Panc1 (cell line): ENCODE results near the gene RETNLB. TPM values are rescaled to one million over a fixed set of nuclear protein-coding genes. Genes with fewer than 3 reads are reported as not detected.

Experiments
- ATAC-seq: fragments of 200-7000 bp; cut with Tn5 transposase; 2 replicates; pipeline ENCODE4 v1.9.1; 2020; ENCODE audit warnings: mild to moderate bottlenecking, moderate library complexity
- BruUV-seq: library from RNA; stranded (reverse); fragments of 400-500 nt; replicated peaks from 2 replicates; lab custom pipeline; 2021; lab: Mats Ljungman, UMichigan
- CTCF ChIA-PET: fragments of 300-600 bp; sonication (Branson Sonifier 250); formaldehyde crosslinking; loops from one replicate; lab custom pipeline; 2022; ENCODE audit warnings: antibody characterized with exemption; lab: Charles Lee
- POLR2A ChIA-PET: fragments of 300-600 bp; sonication (Branson Sonifier 250); formaldehyde crosslinking; loops from one replicate; lab custom pipeline; 2022; ENCODE audit warnings: antibody characterized with exemption; lab: Charles Lee
- DNase-seq: peaks from one replicate; pipeline ENCODE4 v3.0.0-alpha.2; 2010; ENCODE audit warnings: low read depth, low spot score
- H3K27ac ChIP-seq: 2 replicates; pipeline ENCODE4 v1.5.1; 2011; ENCODE audit warnings: mild to moderate bottlenecking, low read length, inconsistent platforms
- H3K27me3 ChIP-seq: fragments of 200-500 bp; sonication (Bioruptor generic); 2 replicates; pipeline ENCODE4 v1.6.0; 2014; ENCODE audit warnings: low read length, inconsistent platforms; ENCODE audit not compliant: control insufficient read depth, insufficient read depth
- H3K36me3 ChIP-seq: fragments of 200-500 bp; sonication (Bioruptor generic); 2 replicates; pipeline ENCODE4 v1.5.1; 2014; ENCODE audit warnings: inconsistent platforms, mild to moderate bottlenecking, low read length, moderate library complexity; ENCODE audit not compliant: control insufficient read depth, insufficient read depth
- H3K4me1 ChIP-seq: 2 replicates; pipeline ENCODE4 v1.5.1; 2011; ENCODE audit warnings: inconsistent platforms, mild to moderate bottlenecking, low read length, moderate library complexity; ENCODE audit not compliant: control insufficient read depth, insufficient read depth
- H3K4me3 ChIP-seq, 2 experiments: 2 replicates each; pipeline ENCODE4 v1.5.1; 2011 to 2012; ENCODE audit warnings: low read depth in 2 of 2, low read length in 2 of 2, mild to moderate bottlenecking in 2 of 2, inconsistent platforms in 1 of 2, moderate library complexity in 1 of 2
- H3K9me3 ChIP-seq: fragments of 200-500 bp; sonication (Bioruptor generic); 2 replicates; pipeline ENCODE4 v1.5.1; 2014; ENCODE audit warnings: low read depth, mild to moderate bottlenecking, inconsistent platforms, low read length, moderate library complexity; ENCODE audit not compliant: control insufficient read depth, insufficient read depth
- CTCF ChIP-seq: fragments of 450-650 bp; IDR thresholded peaks from 2 replicates; pipeline ENCODE4 v1.5.1; 2017; ENCODE audit warnings: mild to moderate bottlenecking
- POLR2AphosphoS5 ChIP-seq: IDR thresholded peaks from 2 replicates; pipeline ENCODE4 v1.6.1; 2012; ENCODE audit warnings: mild to moderate bottlenecking, low read depth, low read length, moderate library complexity
- REST ChIP-seq, 2 experiments: IDR thresholded peaks; 2 replicates each; pipeline ENCODE4 v1.6.1; 2011 to 2012; ENCODE audit warnings: low read depth in 2 of 2, control low read depth in 1 of 2, low read length in 1 of 2, mild to moderate bottlenecking in 1 of 2, moderate library complexity in 1 of 2; ENCODE audit not compliant: insufficient read depth in 1 of 2
- SIN3A ChIP-seq: IDR thresholded peaks from 2 replicates; pipeline ENCODE4 v1.6.1; 2012; ENCODE audit warnings: low read depth, mild to moderate bottlenecking, low read length, moderate library complexity, borderline replicate concordance; ENCODE audit not compliant: insufficient read depth
- TCF7L2 ChIP-seq: IDR thresholded peaks from 2 replicates; pipeline ENCODE4 v1.6.1; 2011; ENCODE audit warnings: mild to moderate bottlenecking, low read depth, low read length, inconsistent platforms
- in situ Hi-C: cut with HindIII; loops from 2 replicates; pipeline ENCODE4 v1.10.0; 2016; ENCODE audit warnings: low sequenced_read_pairs, low pct_unique_long_range_greater_than_20kb
- intact Hi-C: fragments of 100-400 bp; cut with micrococcal nuclease; formaldehyde crosslinking; loops from one replicate; pipeline ENCODE4 v1.10.0; 2022; ENCODE audit not compliant: unreplicated experiment
- total RNA-seq: library from RNA; stranded (reverse); gene quantifications from one replicate; pipeline ENCODE4 v1.2.1, GENCODE V29; 2021; ENCODE audit not compliant: unreplicated experiment

Gene RETNLB
- total RNA-seq, 1 experiment from 2014 or later = not detected

- no peak overlapping the region for H3K27ac ChIP-seq
- H3K4me3 ChIP-seq = no peak overlapping the region
- POLR2A ChIA-PET = no interaction called here
- TF ChIP-seq TCF7L2 = no peak
- in situ Hi-C loops = no loop called here
- H3K27me3 ChIP-seq = peaks cover 7% of the 10 kb centered on the region; the same call in 1 of the 2 replicates
- no TSS peak for BruUV-seq
- intact Hi-C loops = no loop called here
- no peaks in the 10 kb centered on the region for H3K36me3 ChIP-seq
- H3K4me1 ChIP-seq = no peaks in the 10 kb centered on the region
- H3K9me3 ChIP-seq = no peaks in the 10 kb centered on the region
- ATAC-seq (no peak), DNase-seq (no peak)
- CTCF ChIA-PET = no interaction called here
Observed at GRCh38 chr3:108767253-108767652, 10.0 kb upstream of the RETNLB start.

GRCh38 chr3:108755686-108756085, 1.5 kb downstream of the RETNLB start:
- POLR2A ChIA-PET = no interaction called here
- no peaks in the 10 kb centered on the region for H3K27me3 ChIP-seq

GRCh38 chr3:108744762-108745161, 12.4 kb downstream of the RETNLB start:
- ATAC-seq = no peak
- Histone ChIP-seq H3K27me3 (no peaks in the 10 kb centered on the region; the same call in 1 of the 2 replicates), H3K9me3 (no peaks in the 10 kb centered on the region), H3K4me3 (no peak overlapping the region), H3K27ac (no peak overlapping the region), H3K36me3 (no peaks in the 10 kb centered on the region), H3K4me1 (no peaks in the 10 kb centered on the region)
- ChIA-PET POLR2A (no interaction called here), CTCF (no interaction called here)
- DNase-seq = no peak
- in situ Hi-C loops (no loop called here), intact Hi-C loops (no loop called here)
- no TSS peak for BruUV-seq
- TF ChIP-seq CTCF (no peak), POLR2AphosphoS5 (no peak), SIN3A (no peak), TCF7L2 (no peak), REST (IDR thresholded peaks at IDR 0.05; ENCODE audit: insufficient read depth in 1 of 2, low read depth in 2 of 2, low read length in 1 of 2) (no peak)

More at GRCh38 chr3:108755686-108756085, 1.5 kb downstream of the RETNLB start:
- intact Hi-C loops (no loop called here), in situ Hi-C loops (no loop called here)
- DNase-seq (no peak), ATAC-seq (no peak)
- no peak for TF ChIP-seq TCF7L2
- TF ChIP-seq REST (IDR thresholded peaks at IDR 0.05; ENCODE audit: insufficient read depth in 1 of 2, low read depth in 2 of 2, low read length in 1 of 2) = no peak
- no peak for TF ChIP-seq POLR2AphosphoS5
- H3K4me1 ChIP-seq = no peaks in the 10 kb centered on the region
- CTCF ChIA-PET = no interaction called here
- no peaks in the 10 kb centered on the region for H3K36me3 ChIP-seq
- no peak overlapping the region for H3K27ac ChIP-seq
- no peak overlapping the region for H3K4me3 ChIP-seq
- H3K9me3 ChIP-seq = no peaks in the 10 kb centered on the region
- no TSS peak for BruUV-seq
